AG09309 (cell line): Measurements from ENCODE around the gene PNISR.

Experiments used
- DNase-seq: peaks from one replicate; pipeline ENCODE4 v3.0.0-alpha.2; 2010; ENCODE audit warnings: low read depth
- H3K4me3 ChIP-seq: 2 replicates; pipeline ENCODE4 v1.5.1; 2011; ENCODE audit warnings: mild to moderate bottlenecking, low read depth, low read length, moderate library complexity; ENCODE audit not compliant: control insufficient read depth
- TF ChIP-seq, protein P1 (sequence below): IDR thresholded peaks from 2 replicates; pipeline ENCODE4 v1.5.1; 2011; ENCODE audit warnings: mild to moderate bottlenecking, low read depth, low read length, inconsistent platforms; ENCODE audit not compliant: insufficient read depth, control insufficient read depth; ENCODE audit errors: missing control alignments

The PNISR gene

DNA sequence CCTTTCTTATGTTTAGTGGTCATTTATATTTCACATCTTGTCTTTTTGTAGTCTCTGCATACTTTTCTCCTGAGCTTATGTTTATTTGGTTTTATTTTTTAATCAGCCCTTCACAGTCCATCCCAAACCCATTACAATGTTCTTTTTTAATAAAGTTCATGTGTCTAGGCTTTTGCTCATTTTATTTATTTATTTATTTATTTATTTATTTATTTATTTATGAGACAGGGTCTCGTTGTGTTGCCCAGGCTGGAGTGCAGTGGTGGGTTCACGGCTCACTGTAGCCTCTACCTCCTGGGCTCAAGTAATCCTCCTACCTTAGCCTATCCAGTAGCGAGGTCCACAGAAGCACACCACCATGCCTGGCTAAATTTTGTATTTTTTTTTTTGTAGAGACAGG is 34.2 kb downstream of the PNISR start:
- no peak for DNase-seq
- H3K4me3 ChIP-seq = no peak overlapping the region
- TF ChIP-seq, protein P1, sequence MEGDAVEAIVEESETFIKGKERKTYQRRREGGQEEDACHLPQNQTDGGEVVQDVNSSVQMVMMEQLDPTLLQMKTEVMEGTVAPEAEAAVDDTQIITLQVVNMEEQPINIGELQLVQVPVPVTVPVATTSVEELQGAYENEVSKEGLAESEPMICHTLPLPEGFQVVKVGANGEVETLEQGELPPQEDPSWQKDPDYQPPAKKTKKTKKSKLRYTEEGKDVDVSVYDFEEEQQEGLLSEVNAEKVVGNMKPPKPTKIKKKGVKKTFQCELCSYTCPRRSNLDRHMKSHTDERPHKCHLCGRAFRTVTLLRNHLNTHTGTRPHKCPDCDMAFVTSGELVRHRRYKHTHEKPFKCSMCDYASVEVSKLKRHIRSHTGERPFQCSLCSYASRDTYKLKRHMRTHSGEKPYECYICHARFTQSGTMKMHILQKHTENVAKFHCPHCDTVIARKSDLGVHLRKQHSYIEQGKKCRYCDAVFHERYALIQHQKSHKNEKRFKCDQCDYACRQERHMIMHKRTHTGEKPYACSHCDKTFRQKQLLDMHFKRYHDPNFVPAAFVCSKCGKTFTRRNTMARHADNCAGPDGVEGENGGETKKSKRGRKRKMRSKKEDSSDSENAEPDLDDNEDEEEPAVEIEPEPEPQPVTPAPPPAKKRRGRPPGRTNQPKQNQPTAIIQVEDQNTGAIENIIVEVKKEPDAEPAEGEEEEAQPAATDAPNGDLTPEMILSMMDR = no peak

DNA sequence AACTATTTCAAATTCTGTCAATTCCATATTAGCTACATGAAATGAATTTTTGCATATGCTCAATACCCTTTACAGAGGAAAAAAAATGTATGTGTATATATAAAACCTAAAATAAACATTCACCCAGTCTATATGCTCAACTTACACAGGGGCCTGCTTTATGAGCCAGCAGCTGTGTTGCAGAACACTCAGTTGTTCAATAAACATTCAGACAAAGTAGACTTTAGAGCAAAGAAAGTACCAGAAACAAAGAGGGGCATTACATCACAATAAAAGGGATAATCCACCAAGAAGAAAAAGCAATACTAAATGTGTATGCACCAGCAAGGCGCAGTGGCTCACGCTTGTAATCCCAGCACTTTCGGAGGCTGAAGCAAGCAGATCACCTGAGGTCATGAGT is 40.6 kb downstream of the PNISR start:
- no peak overlapping the region for H3K4me3 ChIP-seq
- TF ChIP-seq, protein P1 = no peak
- DNase-seq = no peak

DNA sequence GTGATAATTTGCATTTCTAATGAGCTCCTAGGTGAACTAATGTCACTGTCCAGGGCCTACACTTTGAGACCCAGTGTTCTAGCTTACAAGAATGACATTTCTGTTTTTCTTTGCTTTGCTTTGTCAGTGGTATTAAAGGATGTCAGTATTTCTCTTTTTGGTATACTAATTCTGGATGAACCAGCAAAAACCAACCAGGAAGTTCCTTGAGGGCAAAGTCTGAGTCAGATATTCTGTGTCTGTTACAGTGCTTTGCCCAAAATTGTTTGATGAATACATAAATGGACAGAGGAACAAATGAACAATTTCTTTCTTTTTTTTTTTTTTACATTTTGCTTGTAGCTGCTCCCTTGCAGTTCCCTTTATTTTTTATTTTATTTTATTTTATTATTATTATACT is 46.5 kb downstream of the PNISR start:
- TF ChIP-seq, protein P1 = no peak
- DNase-seq = no peak
- no peak overlapping the region for H3K4me3 ChIP-seq

DNA sequence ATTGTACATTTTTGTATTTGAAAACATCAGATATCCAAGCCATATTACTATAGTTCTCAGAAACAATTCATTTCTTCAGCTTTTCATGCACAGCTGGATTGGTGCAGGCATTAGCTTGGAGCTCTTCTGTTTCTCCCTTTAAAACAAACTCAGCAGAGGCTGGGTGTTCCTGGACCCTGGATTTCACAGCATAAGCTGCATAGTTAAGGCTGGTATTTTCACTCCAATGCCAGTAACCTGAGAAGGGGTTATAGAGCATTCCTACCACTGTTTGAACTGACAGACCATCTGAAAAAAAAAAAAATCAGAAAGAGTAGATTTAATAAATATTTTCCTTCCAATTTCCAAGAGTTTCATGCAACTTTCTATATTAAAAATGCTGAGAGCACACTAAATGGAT is 55.6 kb downstream of the PNISR start:
- TF ChIP-seq, protein P1 = no peak
- H3K4me3 ChIP-seq = no peak overlapping the region
- no peak for DNase-seq

DNA sequence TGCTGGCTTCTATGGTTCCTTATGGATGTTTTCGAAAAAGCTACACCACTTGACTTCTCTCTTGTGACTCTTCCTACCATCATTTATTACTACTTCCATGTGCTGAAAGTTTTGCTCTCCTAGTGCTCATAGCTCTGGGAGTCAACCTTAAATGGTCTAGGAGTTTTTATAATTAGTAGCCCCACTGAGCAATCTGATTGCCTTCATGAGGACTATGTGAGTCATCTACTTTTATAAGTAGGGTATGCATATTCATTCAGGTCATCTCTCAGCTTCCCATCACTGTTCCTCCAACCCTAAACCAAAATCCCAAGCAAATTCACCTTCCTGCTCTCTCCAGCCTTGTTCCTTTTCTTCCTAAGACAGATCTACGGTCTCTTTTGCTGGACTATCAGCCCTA is 58.3 kb downstream of the PNISR start:
- no peak overlapping the region for H3K4me3 ChIP-seq
- no peak for DNase-seq
- TF ChIP-seq, protein P1 = no peak

DNA sequence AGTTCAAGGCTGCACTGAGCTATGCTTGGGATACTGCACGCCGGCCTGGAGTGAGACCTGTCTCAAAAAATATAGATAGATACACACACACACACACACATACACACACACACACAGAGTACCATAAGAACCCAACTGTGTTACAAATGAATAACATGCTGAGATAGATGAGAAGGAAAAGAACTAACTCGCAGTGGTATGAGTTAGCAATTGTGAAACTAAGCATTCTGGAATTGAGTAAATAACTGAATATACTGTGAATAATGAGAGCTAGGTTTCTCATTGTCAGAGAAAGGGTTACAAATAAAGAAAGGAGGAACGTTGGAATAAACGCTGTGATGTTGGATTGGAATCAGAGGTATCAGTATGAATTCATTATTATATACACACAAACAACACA is 61.1 kb downstream of the PNISR start:
- no peak overlapping the region for H3K4me3 ChIP-seq
- TF ChIP-seq, protein P1 = no peak
- no peak for DNase-seq

DNA sequence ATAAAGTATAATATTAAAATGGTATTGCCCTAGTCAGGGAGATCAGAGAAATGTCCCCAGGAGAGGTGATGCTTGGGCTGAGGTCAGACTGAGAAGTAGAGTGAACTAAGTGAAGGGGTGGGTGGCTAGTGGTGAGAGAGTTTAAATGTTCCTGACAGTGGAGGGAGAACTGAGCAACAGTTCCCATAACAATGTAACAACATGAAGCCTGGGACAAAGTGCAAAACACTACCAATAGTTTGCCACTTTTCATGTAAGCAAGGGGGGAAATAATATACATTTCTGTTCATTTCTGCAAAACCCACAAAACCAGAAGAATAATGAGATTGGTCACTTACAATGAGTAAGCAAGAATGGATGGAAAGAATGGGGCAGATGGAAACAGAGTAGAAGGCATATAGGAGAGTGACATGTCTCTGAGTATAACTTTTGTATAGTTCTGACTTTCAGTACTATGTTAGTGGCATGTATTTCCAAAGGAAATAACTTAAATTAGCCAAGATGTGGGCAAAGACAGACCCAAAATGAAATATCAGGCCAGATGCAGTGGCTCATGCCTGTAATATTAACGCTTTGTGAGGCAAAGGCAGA is 62.3 kb downstream of the PNISR start:
- no peak overlapping the region for H3K4me3 ChIP-seq
- TF ChIP-seq, protein P1 = no peak

More for the DNA sequence above, 62.3 kb downstream of the PNISR start:
- DNase-seq = no peak
